ENCODE measurements around the gene ANP32B. TPM values are rescaled to one million over a fixed set of nuclear protein-coding genes. Genes with fewer than 3 reads are reported as not detected.
A peak's percentile ranks its signal among the peaks of the same experiment; 100 is the strongest.
"Not testable (repeated sequence)": the region's sequence is repeated elsewhere in the genome, so short reads cannot be mapped to it uniquely, and the experiment has no call there.

ANP32B gene
- total RNA-seq, 1 experiment from 2014 or later, result 11.5 TPM

DNA sequence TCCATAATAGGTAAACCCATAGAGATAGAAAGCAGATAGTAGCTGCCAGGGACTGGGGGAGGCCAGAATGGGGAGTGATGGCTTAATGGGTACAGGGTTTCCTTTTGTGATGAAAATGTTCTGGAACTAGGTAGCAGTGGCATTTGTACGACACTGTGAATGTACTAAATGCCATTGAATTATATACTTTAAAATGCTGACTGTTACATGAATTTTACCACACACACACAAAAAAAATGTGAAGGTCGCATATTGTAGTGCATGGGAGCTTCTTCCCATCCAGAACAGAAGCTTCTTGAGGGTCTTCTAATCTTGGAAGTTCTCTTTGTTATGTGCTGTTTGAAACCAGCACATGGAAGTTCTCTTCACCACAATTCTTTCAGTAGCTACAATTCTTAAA is 19.9 kb upstream of the ANP32B start:
- no peak for DNase-seq (ENCODE audit: low spot score)

DNA sequence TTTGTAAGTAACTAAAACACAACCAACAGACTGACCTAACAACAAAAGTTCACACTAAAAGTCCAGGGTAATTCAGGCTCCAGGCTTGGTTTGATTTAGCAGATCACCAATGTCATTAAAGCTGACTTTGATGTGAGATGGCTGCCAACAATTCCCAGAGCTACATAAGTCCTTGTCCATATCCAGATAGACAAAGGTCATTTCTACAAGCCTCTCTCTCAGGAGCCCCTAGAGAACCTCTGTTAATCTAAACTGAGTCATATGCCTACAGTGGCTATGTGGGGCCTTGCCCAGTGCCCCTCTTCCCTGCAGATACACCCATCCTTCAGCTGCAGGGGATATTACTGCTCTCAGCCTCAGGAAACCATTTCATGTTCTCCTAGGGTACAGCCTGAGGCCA is 18.2 kb upstream of the ANP32B start:
- no peak for DNase-seq (ENCODE audit: low spot score)

DNA sequence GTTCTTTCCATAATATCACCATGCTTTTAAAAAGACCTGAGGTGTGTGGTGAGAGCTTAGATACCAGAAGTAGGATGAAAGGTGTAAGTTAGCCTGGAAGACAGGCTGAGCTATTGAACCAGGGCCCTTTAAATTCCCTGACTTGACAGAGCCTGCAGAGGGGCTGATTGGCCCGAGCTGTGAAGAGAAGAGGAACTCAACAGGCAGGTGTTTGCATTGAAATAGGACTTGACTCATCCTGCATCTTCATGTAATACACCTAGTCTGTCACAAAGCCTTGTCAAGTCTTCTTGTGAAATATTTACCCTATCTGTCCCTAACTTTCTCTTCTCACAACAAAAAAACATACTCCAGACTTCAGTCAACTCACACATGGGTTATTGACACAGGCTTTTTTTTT is 16.6 kb upstream of the ANP32B start:
- DNase-seq (ENCODE audit: low spot score), result no peak

DNA sequence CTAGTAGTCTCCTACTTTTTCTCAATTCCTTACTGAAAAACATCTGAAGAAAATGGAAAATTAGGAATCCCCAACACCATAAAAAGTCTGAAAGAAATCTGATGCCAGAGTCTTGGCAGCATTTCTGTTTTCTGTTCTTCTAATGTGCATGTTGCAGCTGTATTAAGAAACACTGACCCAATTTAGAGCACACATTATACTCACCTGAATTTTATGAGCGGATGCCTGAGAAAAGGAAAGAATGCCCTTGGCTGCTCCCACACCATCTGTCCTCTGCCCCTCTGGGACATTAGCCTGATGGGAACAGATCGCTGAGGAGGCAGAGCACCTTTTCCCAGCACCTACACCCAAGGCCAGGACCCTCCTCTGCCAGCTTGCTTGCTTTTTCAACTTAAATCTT is 14.1 kb upstream of the ANP32B start:
- no peak for DNase-seq (ENCODE audit: low spot score)

DNA sequence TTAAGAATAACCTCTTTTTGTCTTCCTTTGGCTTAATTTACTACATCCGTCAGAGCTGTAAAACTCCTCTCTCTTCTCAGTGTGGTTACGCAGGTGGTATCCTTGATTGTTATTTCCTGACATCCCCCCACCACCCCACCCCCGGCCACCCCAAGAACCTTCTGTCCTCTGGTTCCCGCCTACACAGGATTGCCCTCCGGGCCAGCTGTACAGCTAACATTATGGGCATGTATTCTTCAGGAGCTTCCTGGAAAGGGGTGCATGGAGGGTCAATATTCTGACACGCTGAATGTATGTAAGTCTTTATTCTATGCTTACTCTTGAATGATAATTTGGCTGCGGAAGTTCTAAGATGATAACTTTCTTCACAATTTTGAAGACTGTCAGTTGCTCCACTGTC is 13.0 kb upstream of the ANP32B start:
- no peak for DNase-seq (ENCODE audit: low spot score)

DNA sequence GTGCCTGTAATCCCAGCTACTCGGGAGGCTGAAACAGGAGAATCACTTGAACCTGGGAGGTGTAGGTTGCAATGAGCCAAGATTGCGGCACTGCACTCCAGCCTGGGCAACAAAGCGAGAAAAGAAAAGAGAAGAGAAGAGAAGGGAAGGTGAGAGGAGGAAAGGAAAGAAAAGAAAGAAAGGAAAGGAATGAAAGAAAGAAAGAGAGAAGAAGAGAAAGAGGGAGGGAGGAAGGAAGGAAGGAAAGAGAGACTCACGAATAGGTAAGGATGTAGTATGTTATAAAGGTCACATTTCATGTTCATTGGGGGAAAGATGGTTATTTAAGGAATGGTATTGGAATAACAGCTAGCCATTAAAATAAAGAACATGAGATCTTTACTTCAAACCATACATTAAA is 10.4 kb upstream of the ANP32B start:
- no peak for DNase-seq (ENCODE audit: low spot score)

DNA sequence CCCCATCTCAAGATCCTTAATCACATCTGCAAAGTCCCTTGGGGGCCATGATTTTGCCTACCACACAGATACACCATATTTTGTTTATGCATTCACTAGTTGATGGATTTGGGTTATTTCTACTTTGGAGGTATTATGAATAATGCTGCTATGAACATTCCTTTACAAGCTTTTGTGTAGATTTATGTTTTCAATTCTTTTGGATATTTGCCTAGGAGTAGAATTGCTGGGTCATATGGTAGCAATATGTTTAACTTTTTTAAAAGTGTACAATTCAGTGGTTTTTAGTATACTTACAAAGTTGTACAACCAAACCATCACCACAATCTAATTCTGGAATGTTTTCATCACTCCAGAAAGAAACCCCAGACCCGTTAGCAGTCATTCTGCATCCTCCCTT is 7.8 kb upstream of the ANP32B start:
- no peak for DNase-seq (ENCODE audit: low spot score)

DNA sequence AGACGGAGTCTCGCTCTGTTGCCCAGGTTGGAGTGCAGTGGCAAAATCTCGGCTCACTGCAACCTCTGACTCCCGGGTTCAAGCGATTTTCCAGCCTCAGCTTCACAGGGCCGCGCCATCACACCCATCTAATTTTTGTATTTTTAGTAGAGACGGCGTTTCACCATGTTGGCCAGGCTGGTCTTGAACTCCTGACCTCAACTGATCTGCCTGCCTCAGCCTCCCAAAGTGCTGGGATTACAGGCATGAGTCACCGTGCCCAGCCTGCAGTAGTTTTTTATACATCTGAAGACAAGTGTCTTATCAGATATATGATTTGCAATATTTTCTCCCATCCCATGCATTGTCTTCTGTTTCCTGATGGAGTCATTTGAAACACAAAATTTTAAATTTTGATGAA is 6.5 kb upstream of the ANP32B start:
- not testable (repeated sequence) for DNase-seq (ENCODE audit: low spot score)

DNA sequence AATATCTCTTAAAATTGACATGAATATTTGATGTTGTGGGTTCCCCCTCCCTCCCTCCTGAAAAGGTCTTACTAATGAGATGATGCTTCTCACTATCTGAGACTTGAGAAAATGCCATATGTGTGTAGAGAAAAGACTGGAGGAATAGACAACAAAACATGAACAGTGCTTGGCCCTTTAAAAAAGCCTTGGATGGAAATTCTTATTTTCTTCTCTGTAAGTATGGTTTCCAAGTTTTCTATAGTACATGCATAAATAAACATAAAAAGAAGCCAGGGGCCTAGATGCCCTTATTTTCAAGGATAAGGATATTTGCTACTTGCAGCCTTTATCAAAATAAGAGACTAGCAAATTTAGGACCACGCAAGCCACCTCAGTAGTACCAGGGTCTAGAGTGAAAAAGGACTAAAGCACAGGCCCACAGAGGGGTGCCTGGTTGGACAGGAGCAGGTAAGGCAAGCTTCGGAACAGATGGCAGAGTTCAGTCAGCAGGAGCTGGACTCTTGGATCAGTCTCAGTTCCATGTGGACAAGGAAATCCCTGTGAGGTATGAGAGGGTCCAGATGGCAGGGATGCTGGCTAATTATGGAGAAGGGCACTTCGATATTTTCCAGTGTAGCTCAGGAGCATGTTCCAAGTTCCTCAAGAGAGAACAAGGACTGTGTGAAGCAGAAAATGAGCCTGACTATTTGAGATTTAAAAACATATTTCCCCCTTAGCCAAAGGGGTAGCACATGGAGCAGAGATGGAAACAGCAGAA is 4.6 kb upstream of the ANP32B start:
- no peak for DNase-seq (ENCODE audit: low spot score)

DNA sequence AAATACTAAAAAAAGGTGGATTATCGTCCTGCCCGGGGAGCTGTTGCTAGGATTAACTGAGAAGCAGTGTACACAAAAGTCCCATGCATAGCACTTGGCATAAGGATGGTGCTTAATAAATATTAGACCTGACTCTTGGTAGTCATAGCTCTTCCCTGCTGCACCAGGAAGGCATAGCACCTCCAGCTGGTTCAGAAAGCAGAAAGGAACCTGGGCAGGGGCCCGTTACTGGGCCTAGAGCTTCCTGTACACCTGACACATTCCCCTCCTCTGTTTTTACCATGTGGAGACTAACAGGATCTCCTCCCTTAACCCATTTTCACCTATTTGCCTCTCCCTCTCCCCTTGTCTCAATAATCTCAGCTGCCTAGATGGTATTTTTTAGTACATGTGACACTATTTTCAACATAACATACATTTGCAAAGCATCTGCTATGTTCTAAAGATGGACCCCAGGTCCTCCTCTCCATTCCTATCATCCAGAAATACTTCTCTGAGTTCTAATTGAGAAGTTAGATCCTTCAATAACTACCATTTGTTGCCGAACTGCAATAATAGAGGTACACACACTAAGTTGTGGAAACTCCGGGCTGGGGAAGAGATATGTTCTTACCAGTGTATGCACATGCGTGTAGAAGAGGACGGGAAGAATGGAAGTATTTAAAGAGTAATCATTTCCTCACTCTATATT is 3.2 kb upstream of the ANP32B start:
- DNase-seq (ENCODE audit: low spot score), result no peak

DNA sequence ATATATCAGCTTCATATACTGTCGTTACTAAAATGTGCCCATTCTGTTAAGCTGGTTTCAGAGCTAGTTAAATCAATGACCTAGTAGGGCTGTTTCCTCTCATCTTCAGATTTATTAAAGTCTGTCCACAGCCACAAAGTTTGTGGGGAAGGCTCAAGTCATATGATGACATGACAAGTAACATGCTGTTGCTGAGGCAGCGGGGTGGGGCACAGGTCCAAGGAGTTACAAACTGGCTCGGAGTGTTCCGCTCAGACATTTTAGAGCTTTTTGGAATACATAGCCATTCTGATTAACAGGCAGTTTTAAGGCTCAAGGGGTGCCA is 2.7 kb upstream of the ANP32B start:
- DNase-seq (ENCODE audit: low spot score), result no peak

DNA sequence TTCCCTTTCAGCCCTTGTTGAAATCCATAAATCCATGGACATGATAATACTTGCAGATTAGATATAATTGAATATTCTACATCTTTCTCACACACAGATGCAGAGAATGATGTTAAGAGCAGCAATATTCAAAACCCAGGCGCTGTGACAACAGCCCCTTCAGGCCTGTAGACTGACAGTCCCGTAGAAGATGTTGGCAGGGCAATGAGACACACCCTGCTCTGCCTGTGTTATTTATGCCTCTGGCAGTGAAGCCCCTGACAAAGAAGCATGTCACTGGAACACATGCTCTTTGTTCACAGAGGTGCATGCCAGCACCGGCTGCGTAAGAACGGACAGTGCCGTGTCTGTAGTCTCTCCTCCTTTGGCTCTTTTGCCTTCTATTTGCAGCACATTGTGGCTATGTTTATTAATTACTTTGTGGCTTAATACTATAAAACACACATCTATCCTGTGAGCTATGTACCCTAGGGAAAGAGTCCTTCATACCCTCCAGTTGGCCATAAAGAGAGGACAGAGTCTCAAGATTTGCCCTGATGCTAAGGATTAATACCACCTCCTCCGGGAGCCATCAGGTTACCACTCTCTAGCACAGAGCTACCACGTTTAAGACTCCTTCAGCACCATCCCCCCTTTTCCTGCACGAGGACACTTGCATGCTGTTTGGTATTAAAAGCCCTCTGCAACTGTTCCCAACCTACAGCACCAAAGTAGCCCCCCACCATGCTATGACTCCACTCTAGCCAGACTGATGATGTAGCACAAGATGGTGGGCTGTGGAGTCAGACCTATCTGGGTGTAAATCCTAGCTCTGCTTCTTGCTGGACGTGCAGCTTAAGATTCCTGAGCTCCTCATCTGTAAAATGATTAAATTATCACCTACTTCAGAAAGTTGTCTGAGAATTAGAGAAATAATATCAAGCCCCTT is 2.0 kb upstream of the ANP32B start:
- no peak for DNase-seq (ENCODE audit: low spot score)

DNA sequence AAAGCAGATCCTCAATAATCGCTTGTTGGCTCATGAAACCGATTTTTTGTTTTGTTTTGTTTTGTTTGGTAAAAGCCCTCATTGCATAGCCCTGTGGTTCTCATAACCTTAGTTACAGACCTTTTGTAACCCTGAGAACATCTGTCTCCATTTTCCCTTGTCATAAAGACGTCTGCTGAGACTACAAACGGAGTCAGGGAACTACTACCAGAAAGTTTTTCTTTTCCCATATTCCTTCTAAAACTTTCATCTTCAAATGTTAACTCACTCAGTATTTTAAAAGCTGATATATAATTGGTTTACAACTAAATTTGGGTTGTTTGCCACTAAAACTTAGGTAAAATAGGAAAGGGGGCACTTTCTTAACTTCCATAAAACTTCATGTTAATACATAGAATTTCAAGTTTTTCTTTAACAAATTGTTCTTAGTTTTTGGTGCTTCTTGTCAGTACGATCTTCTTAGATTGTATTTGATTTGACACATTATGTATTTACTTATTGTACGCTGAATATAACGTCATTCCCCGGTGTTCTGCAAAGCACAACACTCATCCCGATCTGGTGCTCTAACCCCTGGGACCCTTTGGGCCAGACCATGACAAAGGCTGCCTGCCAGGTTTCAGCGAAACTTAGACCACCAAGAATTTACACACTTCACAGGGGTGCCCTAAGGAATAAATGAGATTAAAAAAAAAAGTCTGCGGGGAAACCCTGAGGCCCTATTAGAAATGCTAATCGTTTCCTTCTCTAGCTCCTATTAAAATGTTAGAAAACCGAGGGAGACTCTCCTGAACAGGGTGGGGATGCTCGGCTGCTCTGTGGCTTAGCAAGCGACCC is 1.1 kb upstream of the ANP32B start:
- no peak for DNase-seq (ENCODE audit: low spot score)

DNA sequence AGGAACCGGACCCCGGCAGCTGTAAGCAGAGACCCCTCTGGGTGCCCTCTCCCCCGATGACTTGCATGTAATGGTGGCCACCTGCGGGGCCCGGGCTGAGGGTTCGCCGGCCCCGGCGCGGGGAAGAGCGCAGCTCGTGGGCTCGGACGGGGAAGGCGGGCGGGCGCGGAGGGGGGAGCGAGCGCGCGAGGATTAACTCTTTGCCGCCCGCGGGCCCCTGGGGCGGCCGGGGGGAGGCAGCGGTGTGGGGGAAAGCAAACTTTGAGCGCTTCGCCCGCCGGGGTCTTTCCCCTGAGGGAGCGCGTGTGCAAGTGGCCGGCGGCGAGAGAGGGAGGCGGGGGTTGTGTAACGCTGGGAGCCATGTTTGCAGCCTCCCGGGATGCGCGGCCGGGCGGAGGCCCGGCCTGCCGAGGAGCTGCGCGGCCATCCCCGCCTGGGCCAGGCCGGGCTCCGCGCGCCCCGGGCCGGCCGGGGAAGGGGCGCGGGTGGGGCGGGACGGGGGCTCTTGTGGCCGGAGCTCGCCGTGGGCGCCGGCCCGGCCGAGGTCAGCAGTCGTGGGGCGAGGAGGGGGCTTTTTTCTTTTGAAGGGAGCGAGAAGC is 547 bp downstream of the ANP32B start:
- DNase-seq (ENCODE audit: low spot score), result peak; percentile 55

DNA sequence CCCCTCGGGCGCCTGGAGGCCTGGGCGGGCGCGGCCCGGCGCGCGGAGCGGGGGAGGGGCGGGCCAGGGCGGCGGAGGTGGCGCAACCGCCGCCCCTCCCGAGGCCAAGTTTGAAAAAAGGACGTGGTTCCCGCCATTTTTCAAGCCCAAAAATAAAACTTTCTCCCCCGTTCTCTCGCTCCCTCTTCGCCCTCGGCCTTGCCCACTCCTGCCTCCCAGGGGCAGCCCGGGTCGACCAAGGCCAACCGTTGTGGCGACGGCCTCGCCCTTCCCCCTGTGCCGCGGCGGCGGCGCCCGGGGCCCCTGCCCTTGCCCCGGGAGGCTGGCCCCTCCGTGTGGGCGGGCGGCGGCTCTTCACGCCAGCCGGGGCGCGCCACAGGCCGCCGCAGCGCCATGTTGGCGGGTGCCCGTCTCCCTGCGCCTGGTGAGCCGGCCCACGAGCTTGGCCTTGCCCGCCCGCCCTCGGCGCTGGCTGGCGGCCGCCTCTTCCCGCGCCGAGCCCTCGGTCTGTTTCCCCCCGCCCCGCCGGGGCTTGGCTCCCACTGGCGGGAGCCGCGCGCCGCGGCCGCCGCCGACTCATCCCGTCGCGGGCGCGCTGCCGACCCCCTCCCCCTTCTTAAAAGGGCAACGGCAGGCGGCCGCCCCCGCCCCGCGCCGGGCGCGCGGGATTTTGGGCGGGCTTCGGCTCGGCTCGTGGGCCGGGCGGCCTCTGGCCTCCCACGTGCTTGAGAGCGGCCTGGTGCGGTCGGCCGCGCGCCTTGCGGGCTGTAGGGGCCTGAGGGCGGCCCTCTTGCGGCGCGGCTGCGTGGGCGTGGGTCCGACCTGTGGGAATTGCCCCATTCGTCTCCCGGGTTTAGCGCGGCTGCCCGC is 1.3 kb downstream of the ANP32B start:
- DNase-seq (ENCODE audit: low spot score), result peak; percentile 72

DNA sequence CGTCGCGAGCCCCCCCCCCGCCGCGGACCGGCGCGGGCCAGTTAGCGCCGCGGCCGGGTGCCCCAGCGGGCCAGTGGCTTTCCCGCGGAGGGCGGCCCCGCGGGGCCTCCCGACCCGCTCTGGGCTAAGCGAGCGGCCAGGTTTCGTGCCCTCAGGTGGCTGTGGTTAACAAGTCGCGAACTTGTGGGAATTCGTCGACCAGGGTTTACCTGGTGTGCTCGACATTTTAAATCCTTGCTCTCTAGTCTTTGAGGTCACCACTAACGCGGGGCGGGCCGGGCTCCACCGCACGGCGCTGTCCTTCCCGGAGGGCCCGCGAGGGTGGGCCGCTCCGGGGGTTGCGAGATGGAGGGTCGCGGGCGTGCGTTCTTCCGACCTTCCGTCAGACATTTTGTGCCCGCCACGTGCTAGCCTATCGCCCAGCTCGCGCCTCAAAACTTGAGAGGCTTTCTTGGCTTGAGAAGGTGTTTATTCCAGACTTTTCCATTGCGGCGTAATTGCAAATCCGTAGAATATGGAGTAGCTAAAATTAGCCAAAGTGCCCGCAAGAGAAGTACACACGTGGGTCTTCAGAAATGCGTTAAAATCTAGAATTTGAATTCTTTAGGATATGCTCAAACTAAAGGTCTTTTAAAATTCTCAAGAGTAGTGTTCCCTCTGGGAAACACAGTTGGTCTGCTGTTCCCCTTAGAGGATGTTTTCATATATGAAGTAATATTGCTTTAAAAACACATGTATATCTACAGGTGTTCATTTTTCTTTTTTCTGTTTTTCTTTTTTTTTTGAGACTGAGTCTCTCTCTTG is 2.1 kb downstream of the ANP32B start:
- peak; percentile 54 for DNase-seq (ENCODE audit: low spot score)

DNA sequence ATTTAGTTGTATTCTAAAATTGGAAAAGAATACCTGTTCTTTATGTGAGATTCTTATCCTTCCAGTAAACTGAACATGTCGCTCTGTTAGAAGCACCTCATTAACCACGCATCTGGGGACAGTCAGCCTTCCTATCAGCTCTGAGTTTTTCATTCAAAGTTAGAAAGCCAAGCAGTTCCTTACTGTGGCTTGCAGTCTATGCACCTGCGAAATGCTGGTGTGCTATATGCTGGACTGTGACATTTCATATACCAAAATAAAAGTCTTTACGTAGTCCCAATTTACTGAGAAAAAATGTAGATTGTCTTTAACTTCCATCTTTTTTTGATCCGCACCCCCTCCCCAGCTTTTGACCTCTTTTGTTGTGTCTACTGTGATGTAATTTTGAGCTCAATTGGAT is 4.3 kb downstream of the ANP32B start:
- DNase-seq (ENCODE audit: low spot score), result no peak

DNA sequence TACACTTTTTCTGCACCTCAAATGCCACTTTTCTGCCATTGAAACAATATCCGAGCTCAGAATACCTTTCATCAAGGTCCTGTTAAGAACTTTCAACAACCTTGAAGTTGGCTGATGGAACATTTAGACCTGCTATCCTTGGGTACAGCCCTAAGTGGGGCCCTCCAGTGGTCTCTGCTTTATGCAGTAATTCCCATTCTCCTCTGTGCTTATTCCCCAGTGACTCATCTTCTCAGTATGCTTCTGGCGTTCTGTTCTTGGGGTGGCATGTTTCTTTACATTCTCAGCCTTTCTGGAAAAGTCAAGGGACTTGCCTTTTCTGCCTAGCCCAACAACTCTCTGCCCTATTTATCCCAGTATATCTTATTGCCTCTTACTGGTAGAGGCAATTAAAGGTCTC is 7.1 kb downstream of the ANP32B start:
- DNase-seq (ENCODE audit: low spot score), result no peak

DNA sequence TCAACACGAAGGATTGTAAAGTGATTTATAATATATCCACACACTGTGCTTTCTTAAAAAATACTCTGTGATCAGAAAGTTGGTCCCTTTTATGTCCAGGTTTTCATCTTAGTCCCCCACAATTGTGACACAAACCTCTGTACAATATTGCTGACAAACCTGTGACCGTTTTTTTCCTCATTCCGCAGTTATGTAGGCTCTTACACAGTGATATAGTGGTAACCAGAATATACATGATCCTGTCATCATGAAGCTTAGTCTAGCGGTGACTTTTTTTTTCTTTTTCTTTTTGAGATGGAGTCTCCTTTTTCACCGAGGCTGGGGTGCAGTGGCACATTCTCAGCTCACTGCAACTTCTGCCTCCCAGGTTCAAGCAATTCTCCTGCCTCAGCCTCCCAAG is 8.7 kb downstream of the ANP32B start:
- no peak for DNase-seq (ENCODE audit: low spot score)

Data from HT-29 (cell line).